ENCODE data around the gene CCT6B. TPM values are rescaled to one million over a fixed set of nuclear protein-coding genes. Genes with fewer than 3 reads are reported as not detected.

CCT6B gene
- total and polyA plus RNA-seq, 2 of the 4 experiments (the other 2 are of a cell fraction): 0.72 to 1.1 TPM

GRCh38 chr17:34909040-34909439 is 52.2 kb downstream of the CCT6B start:
- DNase-seq: no peak
- H4K5ac ChIP-seq (ENCODE audit: low read depth, low read length): no peak overlapping the region
- H2AK9ac ChIP-seq (replicated peaks; ENCODE audit: low read depth, low read length, poor library complexity): no peak overlapping the region
- no TSS peak for BruUV-seq (replicated peaks)
- no peaks in the 10 kb centered on the region for H3K9me1 ChIP-seq (ENCODE audit: insufficient read depth, low read length)
- no CpG with 5 or more reads among the region's 5 CpGs for WGBS, 2 experiments (ENCODE audit: extremely low coverage in 2 of 2, insufficient read length in 1 of 2)
- ATAC-seq (ENCODE audit: low read depth): no peak
- no peak overlapping the region for H3K27ac ChIP-seq (ENCODE audit: insufficient read depth, low read length)
- H3K79me1 ChIP-seq (ENCODE audit: low read depth in 1 of 2, low read length in 2 of 2): no peaks in the 10 kb centered on the region
- ChIA-PET POLR2A (ENCODE audit: unreplicated experiment) (no interaction called here), CTCF (no interaction called here)
- TF ChIP-seq CEBPB (IDR thresholded peaks at IDR 0.05; ENCODE audit: low read depth, low read length) (no peak), RCOR1 (IDR thresholded peaks at IDR 0.05; ENCODE audit: insufficient replicate concordance, low read length) (no peak), MAZ (IDR thresholded peaks at IDR 0.05; ENCODE audit: borderline replicate concordance, low read depth, low read length) (no peak), SMC3 (IDR thresholded peaks at IDR 0.05; ENCODE audit: low read depth, low read length) (no peak), ELK1 (IDR thresholded peaks at IDR 0.05; ENCODE audit: borderline replicate concordance, low read depth, low read length) (no peak), FOS (IDR thresholded peaks at IDR 0.05; ENCODE audit: low read depth, low read length) (no peak), NFE2L2 (IDR thresholded peaks at IDR 0.05; ENCODE audit: low read depth, low read length) (no peak), POLR2A (IDR thresholded peaks at IDR 0.05; ENCODE audit: low read depth, low read length) (no peak), MXI1 (IDR thresholded peaks at IDR 0.05; ENCODE audit: borderline replicate concordance, low read depth, low read length) (no peak), MAFK (IDR thresholded peaks at IDR 0.05; ENCODE audit: low read depth, low read length) (no peak)
- H3K27me3 ChIP-seq (ENCODE audit: control insufficient read depth, insufficient read depth, low read length): no peaks in the 10 kb centered on the region
- H4K20me1 ChIP-seq (ENCODE audit: insufficient read depth, low read length): no peaks in the 10 kb centered on the region
- no peaks in the 10 kb centered on the region for H3K9me3 ChIP-seq (ENCODE audit: control insufficient read depth, insufficient read depth, low read length)
- intact Hi-C loops (cut with micrococcal nuclease): no loop called here
- in situ Hi-C loops (cut with MboI; ENCODE audit: low sequenced_read_pairs): no loop called here
- no peak overlapping the region for H2BK15ac ChIP-seq (ENCODE audit: low read depth, low read length)
- no peak overlapping the region for H2BK120ac ChIP-seq (ENCODE audit: low read depth, low read length)
- no peak overlapping the region for H3K18ac ChIP-seq (ENCODE audit: low read depth, low read length)
- no peak overlapping the region for H3K4me2 ChIP-seq (ENCODE audit: low read depth, low read length)
- no peak overlapping the region for H3K23ac ChIP-seq (ENCODE audit: low read depth, low read length)
- no peak overlapping the region for H3K56ac ChIP-seq (ENCODE audit: extremely low read depth, insufficient read depth, low read length)
- no peak overlapping the region for H3K4ac ChIP-seq (ENCODE audit: low read depth, low read length)
- no peak overlapping the region for H4K91ac ChIP-seq (ENCODE audit: insufficient read depth, low read depth, low read length)
- H3K36me3 ChIP-seq (ENCODE audit: control insufficient read depth, insufficient read depth, low read length): no peaks in the 10 kb centered on the region
- H4K8ac ChIP-seq (ENCODE audit: low read depth in 2 of 2, low read length in 2 of 2): no peak overlapping the region
- H3K14ac ChIP-seq (replicated peaks; ENCODE audit: low read depth, low read length): no peak overlapping the region
- H3K4me3 ChIP-seq (ENCODE audit: insufficient read depth, low read depth, low read length): no peak overlapping the region
- no peak overlapping the region for H3K9ac ChIP-seq (ENCODE audit: low read depth, low read length)
- no peak overlapping the region for H2BK5ac ChIP-seq (ENCODE audit: low read depth, low read length, poor library complexity, severe bottlenecking)
- no peak overlapping the region for H2AFZ ChIP-seq (replicated peaks; ENCODE audit: low read length, poor library complexity)
- H2BK20ac ChIP-seq (ENCODE audit: low read depth, low read length): no peak overlapping the region
- no peaks in the 10 kb centered on the region for H3K4me1 ChIP-seq (ENCODE audit: control insufficient read depth, insufficient read depth, low read length)
- no peak overlapping the region for H2AK5ac ChIP-seq (ENCODE audit: low read depth, low read length)
- dilution Hi-C loops (cut with HindIII; ENCODE audit: low sequenced_read_pairs, unreplicated experiment): no loop called here

All from IMR-90 (cell line).